SK-N-SH treated with all-trans-retinoic acid at 6 μM for 48 hours (cell line): ENCODE measurements around the gene GRM7.

Experiments
- ARNTL ChIP-seq: fragments of 450-650 bp; formaldehyde crosslinking; IDR thresholded peaks from 2 replicates; pipeline ENCODE4 v1.5.0; 2020; ENCODE audit warnings: low read depth, mild to moderate bottlenecking, moderate library complexity, borderline replicate concordance
- CSDC2 ChIP-seq: fragments of 250-450 bp; sonication (Bioruptor Pico); IDR thresholded peaks from 2 replicates; pipeline ENCODE4 v1.5.0; 2020; ENCODE audit warnings: mild to moderate bottlenecking, moderate library complexity
- ISL1 ChIP-seq: fragments of 250-450 bp; sonication (Bioruptor Pico); IDR thresholded peaks from 2 replicates; pipeline ENCODE4 v2.1.2; 2022; ENCODE audit warnings: mild to moderate bottlenecking, moderate library complexity
- RARB ChIP-seq: fragments of 250-450 bp; sonication (Bioruptor Pico); IDR thresholded peaks from 2 replicates; pipeline ENCODE4 v1.8.0; 2021; ENCODE audit warnings: mild to moderate bottlenecking, moderate library complexity
- ZC3H10 ChIP-seq: fragments of 250-450 bp; sonication (Bioruptor Pico); IDR thresholded peaks from 2 replicates; pipeline ENCODE4 v1.5.1; 2021; ENCODE audit warnings: mild to moderate bottlenecking, moderate library complexity
- ZNF565 ChIP-seq: fragments of 450-650 bp; formaldehyde crosslinking; conservative IDR thresholded peaks from 2 replicates; pipeline ENCODE4 v1.5.0; 2020; ENCODE audit warnings: low read depth, mild to moderate bottlenecking, moderate library complexity
- ZNF8 ChIP-seq: fragments of 450-650 bp; formaldehyde crosslinking; IDR thresholded peaks from 2 replicates; pipeline ENCODE4 v1.5.0; 2020; ENCODE audit warnings: mild to moderate bottlenecking, moderate library complexity
- TF ChIP-seq, protein P1 (sequence below): fragments of 250-450 bp; sonication (Bioruptor Pico); IDR thresholded peaks from 2 replicates; pipeline ENCODE4 v1.5.0; 2020; ENCODE audit warnings: mild to moderate bottlenecking, moderate library complexity
- TF ChIP-seq, protein P2 (sequence below): fragments of 250-450 bp; sonication (Bioruptor Pico); IDR thresholded peaks from 2 replicates; pipeline ENCODE4 v1.8.0; 2020; ENCODE audit warnings: mild to moderate bottlenecking, moderate library complexity, borderline replicate concordance
- TF ChIP-seq, protein P3 (sequence below): fragments of 250-450 bp; sonication (Bioruptor Pico); IDR thresholded peaks from 2 replicates; pipeline ENCODE4 v1.5.1; 2020; ENCODE audit warnings: low read depth, mild to moderate bottlenecking, moderate library complexity
- TF ChIP-seq, protein P4 (sequence below): fragments of 250-450 bp; sonication (Bioruptor Pico); IDR thresholded peaks from 2 replicates; pipeline ENCODE4 v1.5.1; 2021; ENCODE audit warnings: mild to moderate bottlenecking, moderate library complexity

DNA sequence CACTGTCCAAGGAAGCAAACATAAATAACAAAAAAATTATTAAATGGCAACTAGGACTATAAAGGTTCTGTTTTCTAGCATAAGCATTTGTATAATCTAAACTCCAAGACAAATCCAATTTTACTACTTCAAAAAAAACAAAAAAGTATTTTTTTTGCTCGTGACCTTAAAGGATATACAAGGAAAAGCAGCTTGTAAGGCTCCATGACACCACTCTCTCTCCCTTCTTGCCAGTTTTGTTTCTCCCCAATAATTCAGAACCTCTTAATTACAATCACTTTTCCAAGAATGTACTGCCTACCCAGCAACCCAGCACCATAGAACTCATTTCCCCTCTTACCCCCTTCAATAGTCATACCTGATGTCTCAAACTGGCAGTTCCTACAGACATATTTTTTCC lies 496.2 kb downstream of the GRM7 start:
- TF ChIP-seq, protein P1, sequence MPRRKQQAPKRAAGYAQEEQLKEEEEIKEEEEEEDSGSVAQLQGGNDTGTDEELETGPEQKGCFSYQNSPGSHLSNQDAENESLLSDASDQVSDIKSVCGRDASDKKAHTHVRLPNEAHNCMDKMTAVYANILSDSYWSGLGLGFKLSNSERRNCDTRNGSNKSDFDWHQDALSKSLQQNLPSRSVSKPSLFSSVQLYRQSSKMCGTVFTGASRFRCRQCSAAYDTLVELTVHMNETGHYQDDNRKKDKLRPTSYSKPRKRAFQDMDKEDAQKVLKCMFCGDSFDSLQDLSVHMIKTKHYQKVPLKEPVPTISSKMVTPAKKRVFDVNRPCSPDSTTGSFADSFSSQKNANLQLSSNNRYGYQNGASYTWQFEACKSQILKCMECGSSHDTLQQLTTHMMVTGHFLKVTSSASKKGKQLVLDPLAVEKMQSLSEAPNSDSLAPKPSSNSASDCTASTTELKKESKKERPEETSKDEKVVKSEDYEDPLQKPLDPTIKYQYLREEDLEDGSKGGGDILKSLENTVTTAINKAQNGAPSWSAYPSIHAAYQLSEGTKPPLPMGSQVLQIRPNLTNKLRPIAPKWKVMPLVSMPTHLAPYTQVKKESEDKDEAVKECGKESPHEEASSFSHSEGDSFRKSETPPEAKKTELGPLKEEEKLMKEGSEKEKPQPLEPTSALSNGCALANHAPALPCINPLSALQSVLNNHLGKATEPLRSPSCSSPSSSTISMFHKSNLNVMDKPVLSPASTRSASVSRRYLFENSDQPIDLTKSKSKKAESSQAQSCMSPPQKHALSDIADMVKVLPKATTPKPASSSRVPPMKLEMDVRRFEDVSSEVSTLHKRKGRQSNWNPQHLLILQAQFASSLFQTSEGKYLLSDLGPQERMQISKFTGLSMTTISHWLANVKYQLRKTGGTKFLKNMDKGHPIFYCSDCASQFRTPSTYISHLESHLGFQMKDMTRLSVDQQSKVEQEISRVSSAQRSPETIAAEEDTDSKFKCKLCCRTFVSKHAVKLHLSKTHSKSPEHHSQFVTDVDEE (CRISPR knock-in tag) = no peak
- TF ChIP-seq ARNTL (CRISPR knock-in tag) (no peak), ZNF8 (CRISPR knock-in tag) (no peak), CSDC2 (CRISPR knock-in tag) (no peak), ZNF565 (CRISPR knock-in tag) (no peak), ZC3H10 (CRISPR knock-in tag) (no peak), ISL1 (CRISPR knock-in tag) (no peak), RARB (CRISPR knock-in tag) (no peak)
- TF ChIP-seq, protein P2, sequence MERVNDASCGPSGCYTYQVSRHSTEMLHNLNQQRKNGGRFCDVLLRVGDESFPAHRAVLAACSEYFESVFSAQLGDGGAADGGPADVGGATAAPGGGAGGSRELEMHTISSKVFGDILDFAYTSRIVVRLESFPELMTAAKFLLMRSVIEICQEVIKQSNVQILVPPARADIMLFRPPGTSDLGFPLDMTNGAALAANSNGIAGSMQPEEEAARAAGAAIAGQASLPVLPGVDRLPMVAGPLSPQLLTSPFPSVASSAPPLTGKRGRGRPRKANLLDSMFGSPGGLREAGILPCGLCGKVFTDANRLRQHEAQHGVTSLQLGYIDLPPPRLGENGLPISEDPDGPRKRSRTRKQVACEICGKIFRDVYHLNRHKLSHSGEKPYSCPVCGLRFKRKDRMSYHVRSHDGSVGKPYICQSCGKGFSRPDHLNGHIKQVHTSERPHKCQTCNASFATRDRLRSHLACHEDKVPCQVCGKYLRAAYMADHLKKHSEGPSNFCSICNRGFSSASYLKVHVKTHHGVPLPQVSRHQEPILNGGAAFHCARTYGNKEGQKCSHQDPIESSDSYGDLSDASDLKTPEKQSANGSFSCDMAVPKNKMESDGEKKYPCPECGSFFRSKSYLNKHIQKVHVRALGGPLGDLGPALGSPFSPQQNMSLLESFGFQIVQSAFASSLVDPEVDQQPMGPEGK (CRISPR knock-in tag) = no peak
- TF ChIP-seq, protein P3, sequence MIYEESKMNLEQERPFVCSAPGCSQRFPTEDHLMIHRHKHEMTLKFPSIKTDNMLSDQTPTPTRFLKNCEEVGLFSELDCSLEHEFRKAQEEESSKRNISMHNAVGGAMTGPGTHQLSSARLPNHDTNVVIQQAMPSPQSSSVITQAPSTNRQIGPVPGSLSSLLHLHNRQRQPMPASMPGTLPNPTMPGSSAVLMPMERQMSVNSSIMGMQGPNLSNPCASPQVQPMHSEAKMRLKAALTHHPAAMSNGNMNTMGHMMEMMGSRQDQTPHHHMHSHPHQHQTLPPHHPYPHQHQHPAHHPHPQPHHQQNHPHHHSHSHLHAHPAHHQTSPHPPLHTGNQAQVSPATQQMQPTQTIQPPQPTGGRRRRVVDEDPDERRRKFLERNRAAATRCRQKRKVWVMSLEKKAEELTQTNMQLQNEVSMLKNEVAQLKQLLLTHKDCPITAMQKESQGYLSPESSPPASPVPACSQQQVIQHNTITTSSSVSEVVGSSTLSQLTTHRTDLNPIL (CRISPR knock-in tag) = no peak
- TF ChIP-seq, protein P4, sequence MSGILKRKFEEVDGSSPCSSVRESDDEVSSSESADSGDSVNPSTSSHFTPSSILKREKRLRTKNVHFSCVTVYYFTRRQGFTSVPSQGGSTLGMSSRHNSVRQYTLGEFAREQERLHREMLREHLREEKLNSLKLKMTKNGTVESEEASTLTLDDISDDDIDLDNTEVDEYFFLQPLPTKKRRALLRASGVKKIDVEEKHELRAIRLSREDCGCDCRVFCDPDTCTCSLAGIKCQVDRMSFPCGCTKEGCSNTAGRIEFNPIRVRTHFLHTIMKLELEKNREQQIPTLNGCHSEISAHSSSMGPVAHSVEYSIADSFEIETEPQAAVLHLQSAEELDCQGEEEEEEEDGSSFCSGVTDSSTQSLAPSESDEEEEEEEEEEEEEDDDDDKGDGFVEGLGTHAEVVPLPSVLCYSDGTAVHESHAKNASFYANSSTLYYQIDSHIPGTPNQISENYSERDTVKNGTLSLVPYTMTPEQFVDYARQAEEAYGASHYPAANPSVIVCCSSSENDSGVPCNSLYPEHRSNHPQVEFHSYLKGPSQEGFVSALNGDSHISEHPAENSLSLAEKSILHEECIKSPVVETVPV (CRISPR knock-in tag) = no peak
